ENCODE data around the gene WDFY4.

WDFY4 gene, protein sequence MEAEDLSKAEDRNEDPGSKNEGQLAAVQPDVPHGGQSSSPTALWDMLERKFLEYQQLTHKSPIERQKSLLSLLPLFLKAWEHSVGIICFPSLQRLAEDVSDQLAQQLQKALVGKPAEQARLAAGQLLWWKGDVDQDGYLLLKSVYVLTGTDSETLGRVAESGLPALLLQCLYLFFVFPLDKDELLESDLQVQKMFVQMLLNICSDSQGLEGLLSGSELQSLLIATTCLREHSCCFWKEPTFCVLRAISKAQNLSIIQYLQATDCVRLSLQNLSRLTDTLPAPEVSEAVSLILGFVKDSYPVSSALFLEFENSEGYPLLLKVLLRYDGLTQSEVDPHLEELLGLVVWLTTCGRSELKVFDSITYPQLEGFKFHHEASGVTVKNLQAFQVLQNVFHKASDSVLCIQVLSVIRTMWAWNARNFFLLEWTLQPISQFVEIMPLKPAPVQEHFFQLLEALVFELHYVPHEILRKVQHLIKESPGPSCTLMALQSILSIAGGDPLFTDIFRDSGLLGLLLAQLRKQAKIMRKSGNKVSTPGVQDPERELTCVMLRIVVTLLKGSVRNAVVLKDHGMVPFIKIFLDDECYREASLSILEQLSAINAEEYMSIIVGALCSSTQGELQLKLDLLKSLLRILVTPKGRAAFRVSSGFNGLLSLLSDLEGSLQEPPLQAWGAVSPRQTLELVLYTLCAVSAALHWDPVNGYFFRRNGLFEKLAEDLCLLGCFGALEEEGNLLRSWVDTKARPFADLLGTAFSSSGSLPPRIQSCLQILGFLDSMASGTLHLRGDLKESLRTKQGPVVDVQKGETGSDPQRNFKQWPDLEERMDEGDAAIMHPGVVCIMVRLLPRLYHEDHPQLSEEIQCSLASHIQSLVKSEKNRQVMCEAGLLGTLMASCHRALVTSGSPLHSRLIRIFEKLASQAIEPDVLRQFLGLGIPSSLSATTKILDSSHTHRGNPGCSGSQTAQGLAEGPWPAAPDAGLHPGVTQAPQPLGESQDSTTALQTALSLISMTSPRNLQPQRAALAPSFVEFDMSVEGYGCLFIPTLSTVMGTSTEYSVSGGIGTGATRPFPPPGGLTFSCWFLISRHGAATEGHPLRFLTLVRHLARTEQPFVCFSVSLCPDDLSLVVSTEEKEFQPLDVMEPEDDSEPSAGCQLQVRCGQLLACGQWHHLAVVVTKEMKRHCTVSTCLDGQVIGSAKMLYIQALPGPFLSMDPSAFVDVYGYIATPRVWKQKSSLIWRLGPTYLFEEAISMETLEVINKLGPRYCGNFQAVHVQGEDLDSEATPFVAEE (N-terminal part only)

GRCh38 chr10:48684792-48685623 lies at the start of gene WDFY4:
WDFY4 (plus strand) TSS chr10:48684873; CDS start chr10:48709733, 24,860 bp downstream.
- TF ChIP-seq CTCF (IDR thresholded peaks at IDR 0.05), result no peak

- no peak for TF ChIP-seq CTCF (IDR thresholded peaks at IDR 0.05)
Observed at GRCh38 chr10:48634984-48635557, 49.6 kb upstream of the WDFY4 start.

DNA sequence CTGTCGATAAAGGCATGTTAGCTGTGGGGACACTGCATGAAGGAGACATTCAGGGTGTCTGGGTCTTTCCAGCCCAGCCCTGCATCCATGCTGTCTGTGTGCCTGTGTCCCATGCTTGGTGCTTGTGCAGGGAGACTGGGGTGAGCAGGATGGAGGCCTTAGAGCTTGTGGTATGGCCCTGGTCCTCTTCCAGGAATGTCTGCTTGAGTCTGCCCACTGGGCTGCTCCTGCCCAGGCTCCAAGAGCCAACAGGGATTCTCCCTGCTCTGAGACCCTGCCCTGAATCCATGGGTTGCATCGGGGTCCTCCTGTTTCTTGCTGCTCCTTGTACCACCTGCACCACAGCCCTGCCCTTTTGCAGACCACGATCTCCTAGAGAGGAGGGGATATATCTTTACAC lies 48.4 kb upstream of the WDFY4 start:
- TF ChIP-seq CTCF (IDR thresholded peaks at IDR 0.05), result no peak

GRCh38 chr10:48636901-48637300 lies 47.8 kb upstream of the WDFY4 start:
- no peak for TF ChIP-seq CTCF (IDR thresholded peaks at IDR 0.05)

- no peak for TF ChIP-seq CTCF (IDR thresholded peaks at IDR 0.05)
Observed at GRCh38 chr10:48638158-48638557, 46.5 kb upstream of the WDFY4 start.

DNA sequence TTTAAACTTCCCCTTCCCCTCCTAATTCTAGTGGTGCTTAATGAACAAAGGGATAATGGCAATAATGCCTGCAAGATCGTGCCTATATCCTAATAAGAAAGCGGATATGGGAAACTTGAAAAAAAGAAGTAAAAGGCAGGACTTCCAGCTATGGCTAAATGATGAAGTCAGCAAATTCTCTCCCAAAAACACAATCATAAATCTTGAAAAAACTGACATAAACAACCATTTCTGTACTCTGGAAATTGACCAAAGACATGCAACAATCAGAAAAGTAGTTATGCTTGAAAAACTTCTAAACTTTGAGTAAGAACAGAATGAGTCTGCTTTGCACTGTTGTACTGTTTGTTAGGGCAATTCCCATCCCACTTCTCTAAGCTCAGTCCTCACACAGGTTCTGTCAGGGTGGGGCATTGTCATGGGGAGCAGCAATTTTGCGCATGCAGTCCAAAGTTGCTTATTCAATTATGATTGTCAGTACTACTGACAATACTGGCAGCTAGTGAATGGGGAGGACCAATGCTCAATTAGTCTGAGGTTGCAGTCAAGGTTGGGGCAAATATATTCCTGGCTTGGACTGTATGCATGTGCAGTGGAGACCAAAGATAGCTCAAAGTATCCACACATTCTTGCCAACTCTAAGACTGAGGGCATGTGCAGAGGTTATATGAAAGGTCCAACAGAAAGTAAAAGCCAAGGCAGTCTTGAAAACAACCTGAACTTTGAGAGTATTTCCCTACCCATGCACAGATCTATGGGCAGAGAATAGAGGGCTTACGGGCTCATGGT lies 45.7 kb upstream of the WDFY4 start:
- TF ChIP-seq CTCF (IDR thresholded peaks at IDR 0.05), result no peak

Data from LNCAP (cell line).